AG04449 (cell line): ENCODE results near the gene VPS13D.

Source experiments
- CTCF ChIA-PET: fragments of 350-600 bp; formaldehyde crosslinking; extraction: SDS; loops from one replicate; lab custom pipeline; 2021; ENCODE audit warnings: antibody characterized with exemption; lab: Yijun Ruan, JAX
- POLR2A ChIA-PET: fragments of 400-600, 350-600 bp; formaldehyde crosslinking; extraction: SDS; loops from one replicate; lab custom pipeline; 2020; ENCODE audit warnings: antibody characterized with exemption, inconsistent platforms; lab: Yijun Ruan, JAX
- DNase-seq: peaks from one replicate; pipeline ENCODE4 v3.0.0-alpha.2; 2010; ENCODE audit warnings: low read depth, low spot score
- H3K4me3 ChIP-seq: 2 replicates; pipeline ENCODE4 v1.5.1; 2011; ENCODE audit warnings: low read depth, mild to moderate bottlenecking, control low read depth, low read length
- CTCF ChIP-seq: IDR thresholded peaks from one replicate; pipeline ENCODE4 v1.5.1; 2011; ENCODE audit warnings: mild to moderate bottlenecking, moderate library complexity, low read length, control low read depth, inconsistent platforms; ENCODE audit not compliant: insufficient read depth; ENCODE audit errors: missing control alignments

Gene VPS13D

GRCh38 chr1:12426030-12426429 is 196.2 kb downstream of the VPS13D start:
- ChIA-PET POLR2A (no interaction called here), CTCF (interaction anchor here (1.0 kb wide), 1 partner anchor 193 kb away, joined by 4 read pairs; no protein-coding TSS in a partner anchor)
- no peak overlapping the region for H3K4me3 ChIP-seq
- no peak for DNase-seq
- TF ChIP-seq CTCF, result no peak

GRCh38 chr1:12428334-12428733 is 198.5 kb downstream of the VPS13D start:
- POLR2A ChIA-PET, result no interaction called here
- TF ChIP-seq CTCF, result no peak
- no peak overlapping the region for H3K4me3 ChIP-seq
- no peak for DNase-seq
- CTCF ChIA-PET, result interaction anchor here (1.0 to 1.2 kb wide), 2 partner anchors 9 to 19 kb away, joined by 3 read pairs; no protein-coding TSS in a partner anchor

GRCh38 chr1:12430525-12430924 is 200.7 kb downstream of the VPS13D start:
- no peak overlapping the region for H3K4me3 ChIP-seq
- TF ChIP-seq CTCF, result no peak
- POLR2A ChIA-PET, result no interaction called here
- CTCF ChIA-PET, result interaction anchor here (0.8 kb wide), 1 partner anchor 9 kb away, joined by 3 read pairs; no protein-coding TSS in a partner anchor
- DNase-seq, result no peak

GRCh38 chr1:12432897-12433296 is 203.1 kb downstream of the VPS13D start:
- POLR2A ChIA-PET, result no interaction called here
- CTCF ChIA-PET, result no interaction called here
- TF ChIP-seq CTCF, result no peak
- no peak overlapping the region for H3K4me3 ChIP-seq
- no peak for DNase-seq

- H3K4me3 ChIP-seq, result no peak overlapping the region
- CTCF ChIA-PET, result interaction anchor here (0.8 to 1.7 kb wide), 2 partner anchors 18 to 26 kb away, joined by 4 to 5 read pairs; no protein-coding TSS in a partner anchor
- POLR2A ChIA-PET, result interaction anchor here (0.6 to 0.9 kb wide), 2 partner anchors 9 kb away, joined by 3 read pairs; no protein-coding TSS in a partner anchor
- no peak for DNase-seq
- TF ChIP-seq CTCF, result no peak
Measured at GRCh38 chr1:12433323-12434053, 203.7 kb downstream of the VPS13D start.

GRCh38 chr1:12434174-12434573 is 204.3 kb downstream of the VPS13D start:
- ChIA-PET CTCF (interaction anchor here (0.9 to 1.7 kb wide), 3 partner anchors 18 to 181 kb away, joined by 3 to 4 read pairs (median 3); no protein-coding TSS in a partner anchor), POLR2A (interaction anchor here (0.9 kb wide), 1 partner anchor 10 kb away, joined by 3 read pairs; no protein-coding TSS in a partner anchor)
- DNase-seq, result no peak
- no peak overlapping the region for H3K4me3 ChIP-seq
- TF ChIP-seq CTCF, result no peak
